GM10266 (cell line): Measurements from ENCODE around the gene IMPACT.

Source experiments
- DNase-seq: peaks from one replicate; pipeline ENCODE4 v3.0.0; 2012; ENCODE audit errors: extremely low spot score
- CTCF ChIP-seq: IDR thresholded peaks from 2 replicates; pipeline ENCODE4 v1.5.1; 2012; ENCODE audit warnings: mild to moderate bottlenecking, low read depth; ENCODE audit not compliant: control insufficient read depth, insufficient read depth; ENCODE audit errors: missing control alignments

The IMPACT gene

DNA sequence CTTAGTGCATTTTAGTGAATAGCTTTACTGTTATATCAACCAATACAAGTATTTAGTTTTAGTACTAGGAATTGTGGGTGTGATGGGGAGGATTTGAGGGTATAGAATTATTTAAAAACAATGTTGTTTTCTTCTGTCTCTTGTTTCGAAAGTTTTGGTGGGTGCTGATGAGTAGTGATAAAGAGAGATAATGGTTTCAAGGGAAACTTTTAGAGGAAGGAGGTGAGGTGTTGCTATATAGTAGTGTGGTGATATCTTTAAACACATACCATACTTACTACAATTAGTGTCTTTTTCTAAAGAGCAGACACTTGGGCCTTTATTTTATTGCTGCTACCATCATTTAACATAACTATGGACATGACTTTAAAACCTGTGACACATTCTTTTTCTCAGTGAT, 10.5 kb downstream of the IMPACT start:
- no peak for TF ChIP-seq CTCF
- DNase-seq = no peak

DNA sequence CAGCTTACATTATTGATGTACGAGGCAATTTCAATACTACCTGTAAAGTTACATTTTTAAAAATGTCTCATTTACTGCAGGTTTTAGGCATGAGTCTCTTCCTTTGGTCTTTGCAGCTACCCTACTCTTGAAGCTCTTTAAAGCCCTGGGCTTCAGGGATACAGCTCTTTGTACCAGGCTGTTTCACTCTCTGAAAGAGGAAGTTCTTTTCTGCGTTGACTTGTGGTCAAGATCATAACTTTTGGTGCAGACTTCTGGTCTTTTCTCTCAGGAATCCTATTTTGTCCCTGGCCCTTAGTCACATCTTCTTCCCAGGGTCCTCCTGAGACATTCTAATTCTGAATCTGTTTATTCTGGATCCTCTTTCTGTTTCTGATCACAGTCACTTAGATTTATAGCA, 17.4 kb downstream of the IMPACT start:
- DNase-seq = no peak
- no peak for TF ChIP-seq CTCF

DNA sequence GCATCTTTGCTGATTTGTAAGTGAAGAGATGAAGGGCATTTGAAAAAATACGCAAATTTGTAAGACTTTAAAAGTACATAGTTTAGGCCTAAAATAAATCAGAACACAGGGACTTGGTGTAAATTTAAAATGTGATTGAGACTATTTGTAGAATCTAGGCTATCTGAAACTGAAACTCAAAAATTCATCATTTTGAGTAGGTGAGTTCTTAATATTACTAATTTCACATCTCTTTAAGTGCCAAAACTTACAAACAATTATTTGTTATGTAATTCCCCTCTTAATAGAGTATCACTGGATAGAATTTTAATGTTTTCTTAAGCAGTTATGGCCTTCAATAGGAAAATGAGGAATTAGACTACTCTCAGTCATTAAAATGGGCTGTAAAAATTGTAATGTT, 20.0 kb downstream of the IMPACT start:
- DNase-seq = no peak
- TF ChIP-seq CTCF = no peak

- no peak for DNase-seq
These were observed 20.6 kb downstream of the IMPACT start for GRCh38 chr18:24446953-24447538.

DNA sequence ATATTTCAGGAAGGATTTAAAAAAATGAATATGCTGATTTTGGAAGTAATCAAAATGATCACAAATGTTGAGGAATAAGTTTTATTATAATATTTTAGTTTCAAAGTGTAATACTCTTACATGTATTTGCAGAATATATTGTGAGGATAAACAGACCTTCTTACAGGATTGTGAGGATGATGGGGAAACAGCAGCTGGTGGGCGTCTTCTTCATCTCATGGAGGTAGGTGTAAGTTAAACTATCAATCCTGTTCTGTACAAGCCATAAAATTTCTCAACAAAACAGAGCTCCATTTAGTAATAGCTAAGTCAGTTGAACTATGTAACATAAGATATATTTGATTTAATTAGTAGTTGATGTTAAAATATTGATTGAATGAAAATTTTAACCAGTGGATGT, 21.5 kb downstream of the IMPACT start:
- TF ChIP-seq CTCF = no peak
- DNase-seq = no peak

More at GRCh38 chr18:24446953-24447538, 20.6 kb downstream of the IMPACT start:
- TF ChIP-seq CTCF = no peak

- no peak for DNase-seq
- TF ChIP-seq CTCF = no peak
These were observed 30.1 kb downstream of the IMPACT start for GRCh38 chr18:24456549-24456948.

DNA sequence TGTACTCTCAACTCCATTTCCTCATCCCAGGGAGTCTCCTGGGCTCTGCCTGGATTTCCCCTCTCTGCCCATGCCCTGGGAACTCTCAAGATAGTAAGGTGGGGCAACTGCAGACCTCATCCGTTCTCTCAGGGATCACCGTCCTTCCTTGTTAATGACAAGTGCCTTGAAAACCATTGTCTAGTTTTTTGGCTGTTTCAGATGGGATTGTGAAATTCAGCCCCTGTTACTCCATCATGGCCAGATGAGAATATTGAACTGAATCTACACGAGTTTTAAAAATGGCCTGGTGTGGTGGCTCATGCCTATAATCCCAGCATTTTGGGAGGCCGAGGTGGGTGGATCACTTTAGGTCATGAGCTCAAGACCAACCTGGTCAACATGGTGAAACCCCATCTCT, 33.3 kb downstream of the IMPACT start:
- no peak for TF ChIP-seq CTCF
- DNase-seq = no peak
